Left hindlimb (tissue), 1 donor: ENCODE data around the gene C2CD4C.
A peak's percentile ranks its signal among the peaks of the same experiment; 100 is the strongest.
"Not testable (repeated sequence)": the region's sequence is repeated elsewhere in the genome, so short reads cannot be mapped to it uniquely, and the experiment has no call there.

Source experiments
- DNase-seq: peaks from one replicate; pipeline ENCODE4 v3.0.0-alpha.2; 2018

C2CD4C gene

GRCh38 chr19:412356-413355 lies 3.7 kb upstream of the C2CD4C start:
- no peak for DNase-seq

- DNase-seq, result no peak
Observed at GRCh38 chr19:411723-412355, 2.9 kb upstream of the C2CD4C start.

- DNase-seq, result not testable (repeated sequence)
Observed at GRCh38 chr19:411121-411722, 2.3 kb upstream of the C2CD4C start.

- no peak for DNase-seq
Observed at GRCh38 chr19:410243-410781, 1.4 kb upstream of the C2CD4C start.

GRCh38 chr19:409516-410242 lies 732 bp upstream of the C2CD4C start:
- DNase-seq, result no peak

- DNase-seq, result peak; percentile 43
Observed at GRCh38 chr19:408441-408901, 476 bp downstream of the C2CD4C start.

GRCh38 chr19:407511-408440 lies 1.2 kb downstream of the C2CD4C start:
- DNase-seq, result no peak

GRCh38 chr19:406971-407510 lies 1.9 kb downstream of the C2CD4C start:
- no peak for DNase-seq

- no peak for DNase-seq
Observed at GRCh38 chr19:406135-406781, 2.7 kb downstream of the C2CD4C start.

GRCh38 chr19:405121-405965 lies 3.6 kb downstream of the C2CD4C start:
- no peak for DNase-seq

GRCh38 chr19:403221-404027 lies 5.5 kb downstream of the C2CD4C start:
- no peak for DNase-seq

GRCh38 chr19:402786-403185 lies 6.2 kb downstream of the C2CD4C start:
- DNase-seq, result no peak

- no peak for DNase-seq
Observed at GRCh38 chr19:401866-402511, 7.0 kb downstream of the C2CD4C start.

- no peak for DNase-seq
Observed at GRCh38 chr19:400976-401865, 7.7 kb downstream of the C2CD4C start.

- DNase-seq, result no peak
Observed at GRCh38 chr19:399370-399769, 9.6 kb downstream of the C2CD4C start.

GRCh38 chr19:398719-399118 lies 10.2 kb downstream of the C2CD4C start:
- no peak for DNase-seq
